DOHH2 (cell line): ENCODE data around the gene UNKL.

Source experiments
- H3F3A ChIP-seq: fragments of 200-600 bp; sonication (generic), shearing (Covaris generic); 2 replicates; pipeline ENCODE4 v1.6.0; 2016; ENCODE audit warnings: antibody characterized with exemption, mild to moderate bottlenecking; ENCODE audit not compliant: control insufficient read depth, insufficient read depth
- H3K27ac ChIP-seq: fragments of 200-600 bp; sonication (generic); 2 replicates; pipeline ENCODE4 v1.5.1; 2014; ENCODE audit warnings: low read depth, mild to moderate bottlenecking, low read length, moderate library complexity
- H3K27me3 ChIP-seq: fragments of 200-600 bp; sonication (generic); 2 replicates; pipeline ENCODE4 v1.6.1; 2014; ENCODE audit warnings: mild to moderate bottlenecking, low read length, mixed read lengths; ENCODE audit not compliant: control insufficient read depth
- H3K36me3 ChIP-seq: fragments of 200-600 bp; sonication (generic); 2 replicates; pipeline ENCODE4 v1.6.1; 2014; ENCODE audit warnings: mild to moderate bottlenecking, low read length, moderate library complexity, mixed read lengths; ENCODE audit not compliant: control insufficient read depth
- H3K4me1 ChIP-seq: fragments of 200-600 bp; sonication (generic); 2 replicates; pipeline ENCODE4 v1.6.1; 2014; ENCODE audit warnings: mild to moderate bottlenecking, low read length, mixed read lengths; ENCODE audit not compliant: control insufficient read depth
- H3K4me2 ChIP-seq: fragments of 200-600 bp; sonication (generic); 2 replicates; pipeline ENCODE4 v1.6.0; 2014; ENCODE audit warnings: mild to moderate bottlenecking, low read length, moderate library complexity
- H3K4me3 ChIP-seq: fragments of 200-600 bp; sonication (generic); 2 replicates; pipeline ENCODE4 v1.5.1; 2014; ENCODE audit warnings: mild to moderate bottlenecking, low read length, mixed read lengths
- H3K79me2 ChIP-seq: fragments of 200-600 bp; sonication (generic); 2 replicates; pipeline ENCODE4 v1.6.1; 2014; ENCODE audit warnings: mild to moderate bottlenecking, low read length, mixed read lengths; ENCODE audit not compliant: control insufficient read depth
- H3K9me2 ChIP-seq: fragments of 200-600 bp; sonication (generic); replicated peaks from 2 replicates; pipeline ENCODE4 v1.6.1; 2014; ENCODE audit warnings: mild to moderate bottlenecking, low read length, mixed read lengths; ENCODE audit not compliant: control insufficient read depth
- H3K9me3 ChIP-seq: fragments of 200-600 bp; sonication (generic); 2 replicates; pipeline ENCODE4 v1.6.1; 2014; ENCODE audit warnings: antibody characterized with exemption, low read length, mixed read lengths; ENCODE audit not compliant: control insufficient read depth, insufficient read depth
- H4K20me1 ChIP-seq: fragments of 200-600 bp; sonication (generic); 2 replicates; pipeline ENCODE4 v1.6.0; 2014; ENCODE audit warnings: low read depth, mild to moderate bottlenecking, antibody characterized with exemption, low read length, moderate library complexity; ENCODE audit not compliant: control insufficient read depth, insufficient read depth
- CTCF ChIP-seq: fragments of 200-600 bp; sonication (generic); IDR thresholded peaks from one replicate; pipeline ENCODE4 v1.5.1; 2014; ENCODE audit warnings: antibody characterized with exemption, mild to moderate bottlenecking, low read depth, low read length; ENCODE audit not compliant: poor library complexity, severe bottlenecking
- EZH2phosphoT487 ChIP-seq: fragments of 200-600 bp; sonication (generic); IDR thresholded peaks from 2 replicates; pipeline ENCODE4 v1.6.1; 2017; ENCODE audit warnings: borderline replicate concordance, mild to moderate bottlenecking, antibody characterized with exemption, low read length, moderate library complexity, mixed read lengths

UNKL gene

GRCh38 chr16:1355591-1355990 is 58.9 kb downstream of the UNKL start:
- H3K9me3 ChIP-seq, result no peaks in the 10 kb centered on the region
- H3K4me1 ChIP-seq, result peaks cover 11% of the 10 kb centered on the region
- H3K9me2 ChIP-seq, result no peaks in the 10 kb centered on the region
- no peaks in the 10 kb centered on the region for H4K20me1 ChIP-seq
- H3K27ac ChIP-seq, result no peak overlapping the region
- TF ChIP-seq CTCF (no peak), EZH2phosphoT487 (no peak)
- H3K4me2 ChIP-seq, result no peak overlapping the region
- H3K79me2 ChIP-seq, result peaks cover 73% of the 10 kb centered on the region
- no peaks in the 10 kb centered on the region for H3K27me3 ChIP-seq
- no peaks in the 10 kb centered on the region for H3F3A ChIP-seq
- no peak overlapping the region for H3K4me3 ChIP-seq
- H3K36me3 ChIP-seq, result no peaks in the 10 kb centered on the region

GRCh38 chr16:1354815-1355540 is 59.5 kb downstream of the UNKL start:
- Histone ChIP-seq H3K27me3 (no peaks in the 10 kb centered on the region), H4K20me1 (no peaks in the 10 kb centered on the region), H3K4me2 (no peak overlapping the region), H3K9me3 (no peaks in the 10 kb centered on the region), H3K36me3 (no peaks in the 10 kb centered on the region; the same call in 1 of the 2 replicates), H3K4me1 (peaks cover 13% of the 10 kb centered on the region), H3K27ac (no peak overlapping the region), H3K9me2 (no peaks in the 10 kb centered on the region), H3K4me3 (no peak overlapping the region), H3F3A (no peaks in the 10 kb centered on the region), H3K79me2 (peaks cover 73% of the 10 kb centered on the region)
- no peak for TF ChIP-seq EZH2phosphoT487

GRCh38 chr16:1351582-1352362 is 62.7 kb downstream of the UNKL start, which contains the start of the genes GNPTG and TSR3:
Gene GNPTG (plus strand): TSS chr16:1351931. CDS start chr16:1351966, 35 bp downstream.
Gene TSR3 (minus strand): TSS chr16:1351878. CDS start chr16:1351804, 74 bp downstream.
- Histone ChIP-seq H3K27ac (no peak within 1 kb of the TSS), H3K79me2 (peaks cover 61% of the 10 kb centered on the region), H3K27me3 (no peaks in the 10 kb centered on the region), H3K9me2 (no peaks in the 10 kb centered on the region), H3K9me3 (no peaks in the 10 kb centered on the region), H3K4me2 (peak within 1 kb of the TSS; percentile 99), H3K4me1 (peaks cover 13% of the 10 kb centered on the region), H3K4me3 (peak within 1 kb of the TSS; percentile 84), H4K20me1 (no peaks in the 10 kb centered on the region), H3K36me3 (peaks cover 13% of the 10 kb centered on the region; the same call in 1 of the 2 replicates), H3F3A (no peaks in the 10 kb centered on the region)
- TF ChIP-seq EZH2phosphoT487 (no peak), CTCF (no peak)
